GM19468 (cell line): ENCODE data around the gene COL23A1.

ENCODE experiments used
- ATAC-seq: cut with Tn5 transposase; IDR thresholded peaks from one replicate; pipeline ENCODE4 v1.9.1; 2021; ENCODE audit warnings: mild to moderate bottlenecking, moderate library complexity, moderate number of reproducible peaks; ENCODE audit not compliant: unreplicated experiment; ENCODE audit errors: extremely low read depth

Gene COL23A1

GRCh38 chr5:178285399-178286225 lies 304.6 kb downstream of the COL23A1 start:
- no peak for ATAC-seq

DNA sequence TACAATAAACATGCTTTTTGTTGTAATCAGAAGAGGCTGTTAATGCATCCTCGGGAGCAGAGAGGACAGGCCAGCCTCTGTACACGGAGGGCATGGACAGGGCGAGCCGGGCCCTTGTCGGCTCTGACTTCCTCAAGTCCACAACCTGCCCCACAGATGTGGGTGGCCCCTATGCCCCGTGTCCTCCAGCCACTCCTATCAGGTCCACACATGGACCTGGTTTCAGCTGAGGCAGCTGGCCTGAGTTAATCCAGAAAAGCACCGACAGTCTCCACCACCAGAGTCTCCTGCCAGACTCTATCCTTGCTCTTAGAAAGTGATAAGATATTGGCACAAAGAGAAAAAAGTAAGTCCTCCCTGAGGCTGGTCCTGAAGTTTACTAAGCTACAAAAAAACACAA lies 305.2 kb downstream of the COL23A1 start:
- no peak for ATAC-seq

DNA sequence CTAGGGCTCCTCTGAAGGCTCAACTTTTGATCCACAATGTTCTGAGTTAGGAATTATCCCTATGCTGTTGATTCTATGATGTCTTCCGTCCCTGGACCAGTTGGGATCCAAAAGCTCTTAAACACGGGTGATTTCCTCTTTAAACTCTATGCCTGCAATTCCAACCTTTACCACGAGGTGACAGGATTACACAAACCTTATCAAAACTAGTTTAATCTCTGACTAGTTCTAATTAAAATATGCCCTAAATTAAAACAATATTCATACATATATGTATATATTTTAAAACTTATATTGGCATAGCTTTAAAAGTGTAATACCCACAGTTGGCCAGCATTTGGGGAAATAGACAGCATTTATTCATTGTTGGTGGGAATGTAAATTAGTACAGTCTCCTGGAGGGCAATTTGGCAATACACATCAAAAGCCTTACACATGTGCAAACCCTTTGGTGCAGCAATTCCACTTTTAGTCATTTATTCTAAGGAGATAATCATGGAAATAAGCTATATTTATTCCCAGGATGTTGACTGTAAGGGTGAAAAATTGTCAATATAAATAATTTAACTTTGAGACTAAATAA lies 306.0 kb downstream of the COL23A1 start:
- no peak for ATAC-seq

DNA sequence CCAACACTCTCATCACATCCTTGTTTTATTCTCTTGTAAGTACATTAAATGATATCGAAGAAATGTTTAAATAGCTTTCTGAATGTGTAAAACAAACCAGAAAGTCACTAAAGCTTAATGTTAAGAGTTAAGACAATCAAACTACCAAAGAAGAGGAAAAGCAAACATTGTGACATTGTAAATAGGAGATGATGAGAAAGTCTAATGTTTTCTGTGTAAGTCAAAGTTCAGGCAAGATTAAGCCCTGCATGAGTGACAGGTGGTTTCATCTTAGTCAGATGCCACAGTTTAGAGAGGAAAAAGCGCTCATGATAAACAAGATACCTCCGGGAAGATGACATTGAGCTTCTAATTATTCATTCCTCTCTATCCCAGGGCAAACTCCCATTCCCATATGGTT lies 306.7 kb downstream of the COL23A1 start:
- ATAC-seq = no peak

DNA sequence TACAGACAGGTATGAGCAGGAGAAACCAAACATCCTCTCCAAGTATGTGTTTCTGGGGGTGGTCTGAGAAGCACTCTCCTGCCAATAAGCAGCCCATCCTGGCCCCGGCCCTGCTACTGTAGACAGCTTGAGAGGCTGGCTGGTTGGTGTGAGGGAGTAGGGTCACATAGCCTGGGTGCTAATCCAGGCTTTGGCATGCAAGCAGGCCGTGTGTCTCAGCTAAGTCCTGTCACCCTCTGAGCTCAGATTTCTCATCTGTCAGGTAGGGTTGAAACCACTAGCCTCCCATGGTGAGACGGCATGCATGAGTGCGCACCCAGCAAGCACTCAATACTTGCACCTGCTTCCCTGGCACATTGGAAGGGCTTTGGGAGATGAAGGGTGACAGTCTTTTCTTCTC lies 307.8 kb downstream of the COL23A1 start:
- ATAC-seq = no peak

GRCh38 chr5:178281331-178281730 lies 308.9 kb downstream of the COL23A1 start:
- ATAC-seq = no peak

DNA sequence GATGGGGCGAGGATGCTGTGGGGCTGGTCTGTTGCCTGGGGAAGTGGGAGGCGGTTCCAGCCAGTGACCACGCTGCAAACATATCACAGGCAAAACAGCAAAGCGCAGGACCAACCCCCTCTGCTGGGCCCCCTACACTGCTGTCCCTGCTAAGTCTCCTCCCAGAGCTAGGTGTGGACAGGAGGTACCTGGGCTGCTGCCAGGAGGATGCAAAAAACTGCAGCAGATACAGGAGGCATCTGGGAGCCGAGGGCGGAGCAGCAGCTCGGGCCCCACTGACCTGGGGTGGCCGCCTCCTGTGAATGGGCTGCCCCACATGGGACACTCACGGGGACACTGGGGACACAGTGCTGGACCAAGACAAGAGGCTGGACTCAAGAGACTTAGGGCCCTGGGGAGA lies 309.6 kb downstream of the COL23A1 start:
- no peak for ATAC-seq

GRCh38 chr5:178279723-178280438 lies 310.3 kb downstream of the COL23A1 start:
- ATAC-seq = no peak

GRCh38 chr5:178279026-178279722 lies 311.0 kb downstream of the COL23A1 start:
- ATAC-seq = no peak

GRCh38 chr5:178278358-178279023 lies 311.7 kb downstream of the COL23A1 start:
- ATAC-seq = no peak

DNA sequence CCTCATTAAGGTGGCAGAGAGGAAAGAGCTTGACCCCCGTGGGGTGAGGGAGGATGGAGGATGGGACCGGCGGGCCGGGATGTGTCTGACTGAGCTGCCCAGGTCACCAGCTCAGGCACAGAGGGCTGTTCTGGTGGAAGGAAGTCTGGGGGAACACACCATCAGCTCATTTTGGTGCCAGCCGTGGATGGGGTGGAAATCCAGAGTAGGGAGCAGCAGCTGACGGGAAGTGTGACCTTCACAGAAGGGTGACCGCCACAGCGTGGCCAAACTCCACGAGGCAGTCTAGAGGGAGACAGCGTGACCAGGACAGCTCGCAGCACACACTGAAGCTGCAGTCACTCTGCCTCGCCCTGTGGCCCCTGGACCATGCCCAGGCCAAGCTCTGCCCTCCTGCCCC lies 312.3 kb downstream of the COL23A1 start:
- no peak for ATAC-seq

DNA sequence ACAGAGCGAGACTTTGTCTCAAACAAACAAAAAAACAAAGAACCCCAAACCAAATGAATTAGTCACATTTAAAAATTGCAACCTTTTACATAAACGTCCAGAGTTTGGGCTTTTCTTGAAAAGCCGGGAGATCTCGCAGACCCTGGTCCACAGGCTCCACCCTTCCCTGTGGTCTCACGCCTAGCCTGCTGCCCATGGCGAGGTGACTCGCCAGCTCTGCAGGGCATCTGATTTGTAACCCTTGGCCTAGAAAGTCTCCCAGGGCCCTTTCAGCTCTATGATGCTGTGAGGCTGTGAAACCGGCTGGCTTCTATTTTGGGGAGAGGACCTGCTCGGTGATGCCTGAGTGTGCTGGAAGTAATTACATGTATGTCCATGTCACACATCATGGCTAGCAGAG lies 312.8 kb downstream of the COL23A1 start:
- no peak for ATAC-seq

DNA sequence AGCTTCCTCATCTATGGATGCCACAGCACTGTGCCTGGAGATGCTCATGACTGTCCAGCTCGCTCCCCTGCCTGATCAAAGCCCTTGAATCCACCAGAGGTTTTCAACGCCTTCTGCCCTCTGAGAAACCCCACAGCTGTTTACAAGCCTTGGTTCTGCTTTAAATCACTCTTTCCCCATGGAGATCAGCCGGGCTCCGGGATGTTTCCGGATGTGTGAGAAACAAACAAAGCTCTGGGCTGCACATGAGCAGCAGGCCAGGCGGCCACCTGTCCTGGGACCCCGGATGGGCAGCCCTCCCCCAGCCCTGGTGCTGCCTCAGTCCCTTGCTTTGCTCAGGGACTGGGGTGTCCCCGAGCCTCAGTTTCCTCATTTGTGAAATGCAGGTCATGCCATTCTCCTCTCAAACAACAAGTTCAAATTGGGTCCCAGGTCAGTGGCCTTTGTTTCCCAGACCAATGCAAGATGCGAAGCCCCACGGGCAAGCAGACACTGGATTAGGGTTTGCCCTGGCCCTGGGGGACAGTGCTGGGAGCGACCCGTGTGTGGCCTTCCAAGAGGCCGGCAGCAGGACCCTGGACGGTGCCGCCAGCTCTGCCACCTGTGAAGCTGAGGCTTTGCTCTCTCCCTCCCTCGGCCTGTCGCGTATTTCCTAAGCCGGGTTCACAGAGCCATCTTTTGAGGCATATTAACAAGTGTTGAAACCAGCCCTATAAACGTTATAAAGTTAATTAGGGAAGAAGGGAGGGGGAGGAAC lies 315.2 kb downstream of the COL23A1 start:
- no peak for ATAC-seq

DNA sequence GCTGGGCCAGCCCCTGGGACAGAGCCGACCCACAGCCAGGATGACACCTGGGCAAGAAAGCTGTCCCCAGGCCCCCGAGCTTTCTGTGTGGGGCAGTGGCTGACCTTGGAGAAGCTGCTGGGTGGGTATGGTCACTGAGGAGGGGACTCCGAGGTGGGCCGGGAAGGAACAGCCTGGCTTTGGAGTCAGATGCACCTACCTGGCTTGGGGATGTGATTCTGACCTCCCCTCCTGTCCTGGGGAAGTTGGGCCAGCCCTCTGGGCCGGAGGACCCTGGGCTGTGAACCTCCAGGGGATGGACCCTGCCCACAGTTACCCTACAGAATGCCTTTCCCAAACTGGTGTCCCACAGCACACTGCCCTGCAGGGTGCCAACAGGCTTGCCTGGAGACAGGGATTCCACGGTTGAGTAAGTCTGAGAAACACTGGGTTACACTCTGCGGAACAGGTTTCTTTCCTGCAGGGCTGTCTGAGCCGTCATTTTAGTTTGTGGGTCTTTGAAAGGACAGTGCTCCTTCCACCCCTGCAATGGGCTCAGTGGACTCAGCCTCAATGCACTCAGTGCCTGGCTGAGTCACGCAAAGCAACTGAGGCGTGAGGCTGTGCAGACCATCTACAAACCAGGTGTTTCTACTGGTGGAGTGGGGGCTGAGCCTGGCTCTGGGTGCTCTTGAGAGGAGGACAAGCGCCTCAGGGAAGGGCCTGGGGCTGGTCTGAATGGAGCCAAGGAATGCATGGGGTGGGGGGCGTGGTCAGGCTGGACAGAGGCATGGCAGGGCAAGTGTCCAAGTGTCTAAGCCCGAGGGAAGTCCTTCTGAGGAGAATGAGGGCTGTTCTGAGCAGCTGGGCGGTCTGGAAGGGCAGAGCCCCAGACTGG lies 316.3 kb downstream of the COL23A1 start:
- no peak for ATAC-seq

DNA sequence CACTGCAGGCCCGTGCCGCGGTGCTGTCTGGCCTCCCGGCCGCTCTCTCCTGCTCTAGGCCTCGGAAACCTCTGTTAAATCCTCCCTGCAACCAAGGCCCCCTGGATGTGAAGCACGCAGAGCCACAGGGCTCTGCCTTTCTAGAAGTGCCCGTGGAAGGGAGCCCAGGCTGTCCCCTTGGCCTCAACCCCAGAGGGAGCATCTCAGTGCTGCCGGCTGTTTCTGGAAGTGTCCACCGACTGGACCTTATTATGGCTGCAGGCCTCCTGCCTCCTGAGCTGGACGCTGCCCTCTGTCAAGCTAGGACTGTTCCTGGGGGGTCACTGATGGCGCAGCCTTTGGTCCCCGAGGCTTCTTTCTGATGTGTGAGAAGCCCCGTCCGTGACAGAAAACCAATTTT lies 317.2 kb downstream of the COL23A1 start:
- ATAC-seq = no peak

GRCh38 chr5:178272591-178272990 lies 317.6 kb downstream of the COL23A1 start:
- no peak for ATAC-seq

DNA sequence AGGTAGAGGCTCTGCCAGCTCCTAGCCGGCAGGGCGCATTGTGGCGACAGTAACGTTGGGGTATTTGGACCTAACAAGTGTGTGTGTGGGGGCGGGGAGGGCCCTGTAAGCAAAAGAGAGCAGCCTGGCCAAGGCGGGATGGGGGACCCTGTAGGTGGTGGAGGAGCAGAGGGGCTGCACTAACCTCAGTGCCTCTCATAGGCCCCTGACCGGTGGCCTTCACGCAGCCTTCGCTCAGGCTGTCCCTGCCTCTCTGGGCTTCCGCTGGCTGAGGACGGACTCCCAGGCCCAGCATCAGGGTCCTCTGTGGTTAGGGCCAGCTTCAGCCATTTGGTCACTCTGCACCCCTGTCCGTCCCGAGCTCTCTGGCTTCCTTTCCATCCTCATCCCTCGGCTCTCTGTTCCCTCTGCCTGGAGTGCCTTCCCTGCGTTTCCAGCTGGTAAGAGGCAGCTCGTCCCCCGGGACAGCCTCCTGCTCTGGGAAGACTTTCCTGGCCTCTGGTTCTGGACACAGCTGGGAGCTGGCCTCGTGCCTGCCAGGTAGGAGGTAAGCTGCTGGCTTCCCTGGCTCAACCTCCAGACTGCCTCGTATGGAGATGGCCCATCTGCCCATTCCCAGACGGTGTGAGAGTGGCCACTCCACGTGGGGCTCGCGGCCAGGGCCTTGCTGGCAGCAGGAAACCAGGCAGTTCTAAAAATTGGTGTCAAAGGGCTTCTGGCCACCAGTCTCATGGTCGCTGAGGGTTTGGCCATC lies 318.3 kb downstream of the COL23A1 start:
- ATAC-seq = no peak

GRCh38 chr5:178271231-178271630 lies 319.0 kb downstream of the COL23A1 start:
- ATAC-seq = no peak
